Trophoblast cell (in vitro differentiated cells and primary cell): ENCODE results near the gene NCBP2L.
"Not testable (repeated sequence)": the region's sequence is repeated elsewhere in the genome, so short reads cannot be mapped to it uniquely, and the experiment has no call there.

ENCODE experiments used
- DNase-seq, 2 donors: peaks; one replicate each; pipeline ENCODE4 v3.0.0-alpha.2; 2016
- H2AFZ ChIP-seq: 2 replicates; pipeline ENCODE4 v1.6.1; 2013; ENCODE audit warnings: low read length, moderate library complexity, mild to moderate bottlenecking; ENCODE audit not compliant: insufficient read depth, poor library complexity
- H2AK5ac ChIP-seq: 2 replicates; pipeline ENCODE4 v1.6.1; 2013; ENCODE audit warnings: mild to moderate bottlenecking, low read length
- H2BK120ac ChIP-seq: 2 replicates; pipeline ENCODE4 v1.6.1; 2013; ENCODE audit warnings: low read length, mild to moderate bottlenecking, moderate library complexity; ENCODE audit not compliant: insufficient read depth, poor library complexity
- H2BK12ac ChIP-seq: 2 replicates; pipeline ENCODE4 v1.6.1; 2013; ENCODE audit warnings: mild to moderate bottlenecking, low read length, moderate library complexity
- H2BK5ac ChIP-seq: 2 replicates; pipeline ENCODE4 v1.6.1; 2013; ENCODE audit warnings: low read length, low read depth, moderate library complexity, mild to moderate bottlenecking; ENCODE audit not compliant: poor library complexity
- H3K14ac ChIP-seq: 2 replicates; pipeline ENCODE4 v1.6.1; 2013; ENCODE audit warnings: mild to moderate bottlenecking, low read length
- H3K18ac ChIP-seq: 2 replicates; pipeline ENCODE4 v1.6.1; 2013; ENCODE audit warnings: mild to moderate bottlenecking, low read length
- H3K23ac ChIP-seq: 2 replicates; pipeline ENCODE4 v1.6.1; 2013; ENCODE audit warnings: low read length
- H3K27ac ChIP-seq: 2 replicates; pipeline ENCODE4 v1.5.1; 2013; ENCODE audit warnings: low read depth, mild to moderate bottlenecking, inconsistent platforms, low read length, moderate library complexity
- H3K27me3 ChIP-seq: 2 replicates; pipeline ENCODE4 v1.6.1; 2013; ENCODE audit warnings: inconsistent platforms, mild to moderate bottlenecking, low read length, moderate library complexity; ENCODE audit not compliant: insufficient read depth
- H3K36me3 ChIP-seq, 2 experiments: 1 replicate in 1 of 2; 2 replicates in 1 of 2; pipeline ENCODE4 v1.6.1; 2013; ENCODE audit warnings: low read length in 2 of 2, mild to moderate bottlenecking in 2 of 2, moderate library complexity in 1 of 2; ENCODE audit not compliant: insufficient read depth in 2 of 2, control insufficient read depth in 1 of 2
- H3K4ac ChIP-seq: 2 replicates; pipeline ENCODE4 v1.6.1; 2013; ENCODE audit warnings: low read depth, mild to moderate bottlenecking, low read length, moderate library complexity
- H3K4me1 ChIP-seq, 2 experiments: 1 replicate in 1 of 2; 2 replicates in 1 of 2; pipeline ENCODE4 v1.6.1; 2013; ENCODE audit warnings: low read length in 2 of 2, mild to moderate bottlenecking in 2 of 2, moderate library complexity in 1 of 2; ENCODE audit not compliant: insufficient read depth in 2 of 2, control insufficient read depth in 1 of 2
- H3K4me2 ChIP-seq: 2 replicates; pipeline ENCODE4 v1.6.1; 2013; ENCODE audit warnings: inconsistent platforms, mild to moderate bottlenecking, low read length, moderate library complexity
- H3K4me3 ChIP-seq: 2 replicates; pipeline ENCODE4 v1.5.1; 2013; ENCODE audit warnings: mild to moderate bottlenecking, low read depth, low read length, inconsistent platforms
- H3K79me1 ChIP-seq: one replicate; pipeline ENCODE4 v1.6.1; 2013; ENCODE audit warnings: low read length
- H3K79me2 ChIP-seq: 2 replicates; pipeline ENCODE4 v1.6.1; 2013; ENCODE audit warnings: low read length, mild to moderate bottlenecking; ENCODE audit not compliant: control insufficient read depth, insufficient read depth, poor library complexity
- H3K9ac ChIP-seq: 2 replicates; pipeline ENCODE4 v1.6.1; 2013; ENCODE audit warnings: mild to moderate bottlenecking, low read length
- H3K9me3 ChIP-seq: 2 replicates; pipeline ENCODE4 v1.6.1; 2013; ENCODE audit warnings: low read depth, mild to moderate bottlenecking, control low read depth, inconsistent platforms, low read length; ENCODE audit not compliant: insufficient read depth
- H4K12ac ChIP-seq: 2 replicates; pipeline ENCODE4 v1.6.1; 2013; ENCODE audit warnings: low read depth, mild to moderate bottlenecking, low read length, moderate library complexity
- H4K8ac ChIP-seq: 2 replicates; pipeline ENCODE4 v1.6.1; 2013; ENCODE audit warnings: low read depth, mild to moderate bottlenecking, low read length, moderate library complexity
- H4K91ac ChIP-seq: one replicate; pipeline ENCODE4 v1.6.1; 2013; ENCODE audit warnings: low read depth, mild to moderate bottlenecking, low read length, moderate library complexity
- WGBS: extraction: QIAGEN DNeasy Blood & Tissue Kit; methylation state at CpG from one replicate; pipeline ENCODE4 v1.1.7; 2013; ENCODE audit warnings: missing lambda C conversion rate; ENCODE audit not compliant: insufficient read length, insufficient coverage; ENCODE audit errors: extremely low coverage; 5-methylcytosine and 5-hydroxymethylcytosine counted together

Gene NCBP2L

GRCh38 chrX:107810053-107810452 lies 32.5 kb downstream of the NCBP2L start:
- not testable (repeated sequence) for H3K9me3 ChIP-seq, H3K27me3 ChIP-seq, H4K91ac ChIP-seq, H3K4ac ChIP-seq, H2BK5ac ChIP-seq, H3K23ac ChIP-seq, H3K4me1 ChIP-seq, H3K14ac ChIP-seq, H3K36me3 ChIP-seq, H3K18ac ChIP-seq, H4K8ac ChIP-seq, H4K12ac ChIP-seq, H2BK120ac ChIP-seq, H2AFZ ChIP-seq, H3K79me1 ChIP-seq, H2AK5ac ChIP-seq, H3K4me2 ChIP-seq, DNase-seq, H3K79me2 ChIP-seq, H3K27ac ChIP-seq, H3K9ac ChIP-seq, H2BK12ac ChIP-seq, H3K4me3 ChIP-seq
- WGBS, result no CpG with 5 or more reads among the region's 10 CpGs

GRCh38 chrX:107818900-107819521 lies 41.5 kb downstream of the NCBP2L start:
- no peak overlapping the region for H3K4me3 ChIP-seq
- H3K4ac ChIP-seq, result no peak overlapping the region
- H3K36me3 ChIP-seq, result no peaks in the 10 kb centered on the region
- H3K4me1 ChIP-seq, result no peaks in the 10 kb centered on the region
- H3K9ac ChIP-seq, result no peak overlapping the region
- H4K8ac ChIP-seq, result no peak overlapping the region
- H3K27ac ChIP-seq, result no peak overlapping the region
- peaks cover 5% of the 10 kb centered on the region for H3K9me3 ChIP-seq
- H3K27me3 ChIP-seq, result no peaks in the 10 kb centered on the region
- no peak overlapping the region for H2BK120ac ChIP-seq
- no peak overlapping the region for H3K4me2 ChIP-seq
- H2BK5ac ChIP-seq, result no peak overlapping the region
- no peaks in the 10 kb centered on the region for H3K79me2 ChIP-seq
- H3K79me1 ChIP-seq, result no peaks in the 10 kb centered on the region
- H3K23ac ChIP-seq, result no peak overlapping the region
- no peak overlapping the region for H2AK5ac ChIP-seq
- H3K18ac ChIP-seq, result no peak overlapping the region
- no peak overlapping the region for H4K91ac ChIP-seq
- H3K14ac ChIP-seq, result no peak overlapping the region
- H2BK12ac ChIP-seq, result no peak overlapping the region
- H2AFZ ChIP-seq, result no peak overlapping the region
- no peak overlapping the region for H4K12ac ChIP-seq
- no peak for DNase-seq

DNA sequence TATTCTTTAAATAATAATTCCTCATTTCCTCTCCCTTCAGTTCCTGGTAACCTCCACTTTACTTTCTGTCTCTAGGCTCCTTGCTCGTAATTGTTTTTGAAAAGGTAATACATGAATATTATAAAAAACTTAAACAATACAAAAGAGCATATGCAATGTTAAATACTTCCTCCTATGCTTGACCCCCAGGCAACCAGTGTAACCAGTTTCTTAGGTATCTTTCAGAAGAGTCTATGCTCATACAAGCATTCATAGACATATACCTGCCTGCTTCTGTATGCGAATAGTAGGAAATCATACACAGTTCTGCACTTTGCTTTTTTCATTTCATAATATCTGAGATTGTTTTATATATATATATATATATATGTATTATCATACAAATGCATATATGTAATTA lies 45.5 kb downstream of the NCBP2L start:
- no peak overlapping the region for H2AK5ac ChIP-seq
- no peak overlapping the region for H3K4me3 ChIP-seq
- no peak overlapping the region for H3K4ac ChIP-seq
- H3K9ac ChIP-seq, result no peak overlapping the region
- H2BK12ac ChIP-seq, result no peak overlapping the region
- peaks cover 5% of the 10 kb centered on the region for H3K9me3 ChIP-seq
- peaks cover 4% of the 10 kb centered on the region for H3K27me3 ChIP-seq
- H3K18ac ChIP-seq, result no peak overlapping the region
- H4K91ac ChIP-seq, result no peak overlapping the region
- no peak overlapping the region for H2BK5ac ChIP-seq
- H4K12ac ChIP-seq, result no peak overlapping the region
- peak in 1 of 2 donors; percentile 13 for DNase-seq
- H3K36me3 ChIP-seq, result no peaks in the 10 kb centered on the region
- no peaks in the 10 kb centered on the region for H3K79me1 ChIP-seq
- no peak overlapping the region for H2BK120ac ChIP-seq
- H3K4me1 ChIP-seq, result no peaks in the 10 kb centered on the region
- no peak overlapping the region for H3K23ac ChIP-seq
- H3K14ac ChIP-seq, result no peak overlapping the region
- H3K79me2 ChIP-seq, result no peaks in the 10 kb centered on the region
- no CpG with 5 or more reads among the region's 2 CpGs for WGBS
- H4K8ac ChIP-seq, result no peak overlapping the region
- H3K4me2 ChIP-seq, result no peak overlapping the region
- H2AFZ ChIP-seq, result no peak overlapping the region
- no peak overlapping the region for H3K27ac ChIP-seq

- Histone ChIP-seq H3K79me2 (no peaks in the 10 kb centered on the region), H3K4me2 (no peak overlapping the region), H3K4me1 (no peaks in the 10 kb centered on the region), H2AK5ac (no peak overlapping the region), H3K27ac (no peak overlapping the region), H3K36me3 (no peaks in the 10 kb centered on the region), H2AFZ (no peak overlapping the region), H3K18ac (no peak overlapping the region), H3K9me3 (peaks cover 5% of the 10 kb centered on the region), H3K27me3 (peaks cover 4% of the 10 kb centered on the region), H2BK12ac (no peak overlapping the region), H4K12ac (no peak overlapping the region), H3K14ac (no peak overlapping the region), H4K91ac (no peak overlapping the region), H3K4ac (no peak overlapping the region), H3K23ac (no peak overlapping the region), H3K79me1 (no peaks in the 10 kb centered on the region), H4K8ac (no peak overlapping the region), H2BK5ac (no peak overlapping the region), H3K4me3 (no peak overlapping the region), H2BK120ac (no peak overlapping the region), H3K9ac (no peak overlapping the region)
- DNase-seq, result no peak
- WGBS, result no CpG with 5 or more reads among the region's 1 CpG
Measured at GRCh38 chrX:107823456-107823855, 45.9 kb downstream of the NCBP2L start.
